Stimulated activated naive CD8-positive, alpha-beta T cell treated with anti-CD3 and anti-CD28 coated beads, Interleukin-15, Interleukin-2, amounts not matched to agents 100 ng/mL and 50 ng/mL, for 24 hours (primary cell): Measurements from ENCODE around the gene HSF5.
"Not testable (repeated sequence)": the region's sequence is repeated elsewhere in the genome, so short reads cannot be mapped to it uniquely, and the experiment has no call there.

Experiments used
- H3K27ac Mint-ChIP-seq: one replicate; pipeline ENCODE4 v1.8.0; 2021; ENCODE audit warnings: mild to moderate bottlenecking, mixed read lengths
- H3K27me3 Mint-ChIP-seq: one replicate; pipeline ENCODE4 v1.8.0; 2021; ENCODE audit warnings: mixed read lengths
- H3K36me3 Mint-ChIP-seq: one replicate; pipeline ENCODE4 v1.8.0; 2021; ENCODE audit warnings: low read depth, mixed read lengths
- H3K4me1 Mint-ChIP-seq: one replicate; pipeline ENCODE4 v1.8.0; 2021; ENCODE audit warnings: low read depth, mixed read lengths
- H3K4me3 Mint-ChIP-seq: one replicate; pipeline ENCODE4 v1.8.0; 2021; ENCODE audit warnings: mild to moderate bottlenecking, mixed read lengths
- H3K9me3 Mint-ChIP-seq: one replicate; pipeline ENCODE4 v1.8.0; 2021; ENCODE audit warnings: mixed read lengths

HSF5 gene

GRCh38 chr17:58398574-58399266, 89.5 kb downstream of the HSF5 start:
- peaks cover 6% of the 10 kb centered on the region for H3K36me3 Mint-ChIP-seq
- no peak overlapping the region for H3K4me3 Mint-ChIP-seq
- no peak overlapping the region for H3K27ac Mint-ChIP-seq
- H3K9me3 Mint-ChIP-seq, result no peaks in the 10 kb centered on the region
- H3K4me1 Mint-ChIP-seq, result peaks cover 25% of the 10 kb centered on the region
- H3K27me3 Mint-ChIP-seq, result no peaks in the 10 kb centered on the region

GRCh38 chr17:58397421-58397820, 90.8 kb downstream of the HSF5 start:
- H3K9me3 Mint-ChIP-seq, H3K27me3 Mint-ChIP-seq, H3K27ac Mint-ChIP-seq, H3K4me3 Mint-ChIP-seq, H3K36me3 Mint-ChIP-seq: not testable (repeated sequence)
- peaks cover 17% of the 10 kb centered on the region for H3K4me1 Mint-ChIP-seq

- H3K9me3 Mint-ChIP-seq, result no peaks in the 10 kb centered on the region
- H3K4me1 Mint-ChIP-seq, result peaks cover 5% of the 10 kb centered on the region
- no peaks in the 10 kb centered on the region for H3K27me3 Mint-ChIP-seq
- no peaks in the 10 kb centered on the region for H3K36me3 Mint-ChIP-seq
- H3K27ac Mint-ChIP-seq, result no peak overlapping the region
- H3K4me3 Mint-ChIP-seq, result no peak overlapping the region
These were observed 92.0 kb downstream of the HSF5 start for GRCh38 chr17:58396173-58396572.

- no peaks in the 10 kb centered on the region for H3K36me3 Mint-ChIP-seq
These were observed 93.5 kb downstream of the HSF5 start for GRCh38 chr17:58394534-58395223.

GRCh38 chr17:58391302-58391984, 96.8 kb downstream of the HSF5 start:
- no peak overlapping the region for H3K4me3 Mint-ChIP-seq
- H3K27ac Mint-ChIP-seq, result no peak overlapping the region
- H3K27me3 Mint-ChIP-seq, result no peaks in the 10 kb centered on the region
- no peaks in the 10 kb centered on the region for H3K9me3 Mint-ChIP-seq
- H3K36me3 Mint-ChIP-seq, result no peaks in the 10 kb centered on the region
- H3K4me1 Mint-ChIP-seq, result peaks cover 26% of the 10 kb centered on the region

More at GRCh38 chr17:58394534-58395223, 93.5 kb downstream of the HSF5 start:
- Mint-ChIP-seq H3K4me1 (peaks cover 3% of the 10 kb centered on the region), H3K9me3 (no peaks in the 10 kb centered on the region), H3K27ac (no peak overlapping the region), H3K4me3 (no peak overlapping the region), H3K27me3 (no peaks in the 10 kb centered on the region)

- Mint-ChIP-seq H3K27me3 (no peaks in the 10 kb centered on the region), H3K27ac (no peak overlapping the region), H3K9me3 (no peaks in the 10 kb centered on the region), H3K4me3 (no peak overlapping the region), H3K4me1 (peaks cover 26% of the 10 kb centered on the region), H3K36me3 (no peaks in the 10 kb centered on the region)
These were observed 97.3 kb downstream of the HSF5 start for GRCh38 chr17:58390884-58391283.

GRCh38 chr17:58388302-58389190, 99.7 kb downstream of the HSF5 start:
- Mint-ChIP-seq H3K36me3 (no peaks in the 10 kb centered on the region), H3K4me1 (peaks cover 31% of the 10 kb centered on the region), H3K9me3 (no peaks in the 10 kb centered on the region), H3K27ac (no peak overlapping the region), H3K27me3 (no peaks in the 10 kb centered on the region), H3K4me3 (no peak overlapping the region)

GRCh38 chr17:58387834-58388233, 100.4 kb downstream of the HSF5 start:
- no peaks in the 10 kb centered on the region for H3K9me3 Mint-ChIP-seq
- H3K4me3 Mint-ChIP-seq, result no peak overlapping the region
- H3K4me1 Mint-ChIP-seq, result peaks cover 35% of the 10 kb centered on the region
- no peaks in the 10 kb centered on the region for H3K36me3 Mint-ChIP-seq
- peak overlapping the region; percentile 17 for H3K27ac Mint-ChIP-seq
- H3K27me3 Mint-ChIP-seq, result no peaks in the 10 kb centered on the region

GRCh38 chr17:58386708-58387107, 101.5 kb downstream of the HSF5 start:
- H3K4me1 Mint-ChIP-seq, result peaks cover 46% of the 10 kb centered on the region
- H3K36me3 Mint-ChIP-seq, result no peaks in the 10 kb centered on the region
- H3K4me3 Mint-ChIP-seq, result no peak overlapping the region
- no peaks in the 10 kb centered on the region for H3K9me3 Mint-ChIP-seq
- H3K27me3 Mint-ChIP-seq, result no peaks in the 10 kb centered on the region
- no peak overlapping the region for H3K27ac Mint-ChIP-seq

- no peak overlapping the region for H3K4me3 Mint-ChIP-seq
- no peaks in the 10 kb centered on the region for H3K27me3 Mint-ChIP-seq
- H3K4me1 Mint-ChIP-seq, result peaks cover 54% of the 10 kb centered on the region
- H3K36me3 Mint-ChIP-seq, result no peaks in the 10 kb centered on the region
- H3K27ac Mint-ChIP-seq, result no peak overlapping the region
- no peaks in the 10 kb centered on the region for H3K9me3 Mint-ChIP-seq
These were observed 102.8 kb downstream of the HSF5 start for GRCh38 chr17:58385359-58385899.

- Mint-ChIP-seq H3K4me1 (peaks cover 59% of the 10 kb centered on the region), H3K36me3 (no peaks in the 10 kb centered on the region), H3K27me3 (no peaks in the 10 kb centered on the region), H3K4me3 (no peak overlapping the region), H3K27ac (no peak overlapping the region), H3K9me3 (no peaks in the 10 kb centered on the region)
These were observed 103.3 kb downstream of the HSF5 start for GRCh38 chr17:58384897-58385296.

GRCh38 chr17:58383892-58384462, 104.2 kb downstream of the HSF5 start:
- H3K4me3 Mint-ChIP-seq, result no peak overlapping the region
- no peaks in the 10 kb centered on the region for H3K9me3 Mint-ChIP-seq
- H3K27me3 Mint-ChIP-seq, result no peaks in the 10 kb centered on the region
- no peak overlapping the region for H3K27ac Mint-ChIP-seq
- peaks cover 59% of the 10 kb centered on the region for H3K4me1 Mint-ChIP-seq
- H3K36me3 Mint-ChIP-seq, result peaks cover 4% of the 10 kb centered on the region

GRCh38 chr17:58382872-58383242, 105.4 kb downstream of the HSF5 start:
- Mint-ChIP-seq H3K27ac (peak overlapping the region; percentile 43), H3K4me3 (no peak overlapping the region), H3K9me3 (no peaks in the 10 kb centered on the region), H3K4me1 (peaks cover 54% of the 10 kb centered on the region), H3K36me3 (peaks cover 4% of the 10 kb centered on the region), H3K27me3 (no peaks in the 10 kb centered on the region)
